Fibroblast of pulmonary artery (primary cell): ENCODE measurements around the gene AKR1D1.

Experiments used
- DNase-seq: peaks from one replicate; pipeline ENCODE4 v3.0.0-alpha.2; 2010; ENCODE audit warnings: low read depth
- H3K4me3 ChIP-seq: replicated peaks from 2 replicates; pipeline ENCODE4 v1.5.1; 2011; ENCODE audit warnings: low read depth, mild to moderate bottlenecking, control low read depth, low read length, moderate library complexity
- TF ChIP-seq, protein P1 (sequence below): IDR thresholded peaks from 2 replicates; pipeline ENCODE4 v1.5.1; 2011; ENCODE audit warnings: mild to moderate bottlenecking, control low read depth, low read length, inconsistent platforms; ENCODE audit errors: missing control alignments

AKR1D1 gene

DNA sequence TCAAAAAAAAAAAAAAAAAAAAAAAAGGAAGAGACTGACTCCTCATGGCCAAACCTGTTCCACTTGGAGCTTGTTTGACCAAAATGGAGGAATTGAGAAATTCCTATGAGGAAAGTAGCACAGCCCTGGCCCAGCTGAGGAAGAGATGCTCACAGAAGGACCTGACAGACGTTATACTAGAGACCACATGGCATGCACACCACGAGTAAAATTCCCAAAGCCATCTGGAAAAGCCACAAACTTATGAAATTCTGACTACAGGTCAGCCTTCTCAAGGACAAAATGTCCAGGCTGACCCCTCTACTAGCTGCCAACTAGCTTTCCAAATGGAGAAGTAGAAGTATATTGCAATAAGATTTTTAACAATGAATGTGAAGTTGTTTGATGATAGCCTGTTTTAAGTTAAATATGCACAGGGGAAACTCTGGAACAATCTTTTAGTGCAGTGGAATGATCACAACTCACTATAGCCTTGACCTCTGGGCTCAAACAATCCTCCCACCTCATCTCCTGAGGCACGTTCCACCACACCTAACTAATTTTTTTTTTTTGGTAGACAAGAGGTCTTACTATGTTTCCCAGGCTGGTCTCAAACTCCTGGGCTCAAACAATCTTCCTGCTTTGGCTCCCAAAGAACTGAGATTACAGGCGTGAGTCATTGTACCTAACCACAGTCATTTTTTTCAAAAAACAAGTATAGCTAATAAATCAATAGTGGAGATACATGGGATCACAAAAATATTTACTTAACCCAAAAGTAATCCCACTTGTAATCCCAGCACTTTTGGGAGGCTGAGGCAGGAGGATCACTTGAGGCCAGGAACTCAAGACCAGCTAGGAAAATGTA, 75.7 kb downstream of the AKR1D1 start:
- peak; percentile 21 for DNase-seq
- TF ChIP-seq, protein P1, sequence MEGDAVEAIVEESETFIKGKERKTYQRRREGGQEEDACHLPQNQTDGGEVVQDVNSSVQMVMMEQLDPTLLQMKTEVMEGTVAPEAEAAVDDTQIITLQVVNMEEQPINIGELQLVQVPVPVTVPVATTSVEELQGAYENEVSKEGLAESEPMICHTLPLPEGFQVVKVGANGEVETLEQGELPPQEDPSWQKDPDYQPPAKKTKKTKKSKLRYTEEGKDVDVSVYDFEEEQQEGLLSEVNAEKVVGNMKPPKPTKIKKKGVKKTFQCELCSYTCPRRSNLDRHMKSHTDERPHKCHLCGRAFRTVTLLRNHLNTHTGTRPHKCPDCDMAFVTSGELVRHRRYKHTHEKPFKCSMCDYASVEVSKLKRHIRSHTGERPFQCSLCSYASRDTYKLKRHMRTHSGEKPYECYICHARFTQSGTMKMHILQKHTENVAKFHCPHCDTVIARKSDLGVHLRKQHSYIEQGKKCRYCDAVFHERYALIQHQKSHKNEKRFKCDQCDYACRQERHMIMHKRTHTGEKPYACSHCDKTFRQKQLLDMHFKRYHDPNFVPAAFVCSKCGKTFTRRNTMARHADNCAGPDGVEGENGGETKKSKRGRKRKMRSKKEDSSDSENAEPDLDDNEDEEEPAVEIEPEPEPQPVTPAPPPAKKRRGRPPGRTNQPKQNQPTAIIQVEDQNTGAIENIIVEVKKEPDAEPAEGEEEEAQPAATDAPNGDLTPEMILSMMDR = no peak
- H3K4me3 ChIP-seq = no peak overlapping the region

DNA sequence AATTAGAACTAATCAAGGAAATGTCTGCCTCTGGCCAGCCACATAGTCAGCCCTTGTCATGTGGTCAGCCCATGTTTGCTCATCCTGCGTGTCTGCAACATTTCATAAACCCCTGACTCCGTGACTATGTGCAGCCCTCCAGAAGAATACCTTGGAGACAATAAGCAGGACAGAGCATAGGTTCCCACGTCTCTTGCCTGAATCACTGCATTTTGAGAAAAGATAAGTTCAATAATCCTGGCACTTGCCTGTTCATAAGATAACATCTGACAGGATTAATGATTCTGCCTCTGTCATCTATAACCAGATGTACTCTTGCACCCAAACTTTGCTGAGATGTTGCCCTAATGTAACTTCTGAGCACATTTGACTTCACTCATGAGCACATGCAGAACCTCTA, 78.4 kb downstream of the AKR1D1 start:
- TF ChIP-seq, protein P1 = no peak
- no peak for DNase-seq
- no peak overlapping the region for H3K4me3 ChIP-seq

DNA sequence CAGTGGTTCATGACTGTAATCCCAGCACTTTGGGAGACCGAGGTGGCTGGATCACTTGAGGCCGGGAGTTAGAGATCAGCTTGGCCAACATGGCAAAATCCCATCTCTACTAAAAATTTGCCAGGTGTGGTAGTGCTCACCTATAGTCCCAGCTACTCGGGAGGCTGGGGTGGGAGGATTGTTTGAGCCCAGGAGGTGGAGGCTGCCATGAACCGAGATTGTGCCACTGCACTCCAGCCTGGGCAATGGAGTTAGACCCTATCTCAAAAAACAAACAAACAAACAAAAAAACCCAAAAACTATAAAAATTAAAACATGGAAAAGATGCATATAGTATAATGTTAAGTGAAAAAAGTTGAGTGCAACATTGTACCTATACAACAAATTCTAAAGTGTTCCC, 81.4 kb downstream of the AKR1D1 start:
- DNase-seq = no peak
- TF ChIP-seq, protein P1 = no peak
- H3K4me3 ChIP-seq = no peak overlapping the region

GRCh38 chr7:138158739-138159528, 82.7 kb downstream of the AKR1D1 start:
- no peak overlapping the region for H3K4me3 ChIP-seq
- DNase-seq = no peak
- TF ChIP-seq, protein P1 = no peak

- no peak overlapping the region for H3K4me3 ChIP-seq
- TF ChIP-seq, protein P1 = peak; percentile 87
- peak; percentile 96 for DNase-seq
Measured at GRCh38 chr7:138161600-138162081, 85.4 kb downstream of the AKR1D1 start.

DNA sequence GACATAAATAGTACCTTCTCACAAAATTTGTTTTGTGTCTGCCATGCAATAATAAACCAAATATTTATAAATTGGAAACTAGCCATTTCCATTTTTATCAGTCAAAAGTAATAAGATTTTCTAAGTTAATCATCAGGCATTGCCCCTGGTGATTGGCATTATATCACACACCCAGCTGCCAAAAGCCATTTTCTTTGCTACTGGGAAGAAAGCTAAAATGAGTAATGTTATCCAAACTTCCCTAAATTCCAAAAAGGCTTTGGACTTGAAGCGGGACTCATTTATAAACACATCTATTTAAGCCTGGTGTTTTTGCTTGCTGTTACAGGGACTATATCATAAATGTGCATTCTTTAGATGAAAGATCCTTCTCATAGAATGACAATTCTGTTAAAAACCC, 86.0 kb downstream of the AKR1D1 start:
- DNase-seq = no peak

More for the DNA sequence above, 86.0 kb downstream of the AKR1D1 start:
- TF ChIP-seq, protein P1 = no peak
- no peak overlapping the region for H3K4me3 ChIP-seq
